Measurements from ENCODE around the gene GRIFIN. TPM values are rescaled to one million over a fixed set of nuclear protein-coding genes. Genes with fewer than 3 reads are reported as not detected.
A peak's percentile ranks its signal among the peaks of the same experiment; 100 is the strongest.

GRIFIN gene
- polyA plus RNA-seq, 2 donors: not detected

DNA sequence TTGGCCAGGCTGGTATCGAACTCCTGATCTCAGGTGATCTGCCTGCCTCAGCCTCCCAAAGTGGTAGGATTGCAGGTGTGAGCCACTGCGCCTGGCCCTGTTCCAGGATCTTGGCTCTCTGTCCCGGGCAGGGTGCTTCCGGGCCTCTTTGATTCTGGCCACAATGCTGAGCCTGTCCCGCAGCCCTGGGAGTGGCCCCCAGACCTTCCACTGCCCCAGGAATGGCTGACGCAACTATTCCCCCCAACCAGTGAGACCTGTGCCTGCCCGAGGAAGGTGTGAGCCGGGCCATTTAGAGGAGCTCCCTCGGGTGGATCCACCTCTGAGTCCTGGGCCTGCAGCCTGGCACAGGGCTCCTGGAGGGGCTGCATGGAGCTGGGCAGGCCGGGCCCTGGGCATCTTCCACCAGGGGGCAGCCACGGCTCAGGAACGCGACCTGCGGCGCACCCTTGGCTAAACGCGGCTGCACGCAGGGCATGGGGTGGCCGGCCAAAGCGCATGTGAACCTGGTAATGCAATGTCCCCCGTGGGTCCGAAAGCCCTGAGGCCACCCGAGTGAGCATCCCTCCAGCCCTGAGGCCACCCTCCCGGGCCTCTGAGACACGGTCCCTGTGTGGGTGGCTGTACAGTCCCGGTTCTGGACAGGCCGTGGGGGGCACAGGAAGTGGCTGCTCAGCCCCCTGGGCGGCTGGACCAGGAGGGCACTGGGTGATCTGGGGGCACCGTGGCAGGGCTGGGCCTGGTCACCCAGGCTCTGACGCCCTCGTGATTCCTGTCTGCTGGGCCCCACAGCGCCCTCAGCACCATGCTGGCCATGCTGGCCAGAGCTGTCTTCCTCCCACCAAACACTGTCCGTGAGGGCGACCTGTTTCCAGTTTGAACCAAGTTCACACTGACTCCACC is 24.8 kb downstream of the GRIFIN start:
- no peak overlapping the region for H3K27ac ChIP-seq (ENCODE audit: low read depth in 2 of 2, low read length in 1 of 2)
- H3K9me3 ChIP-seq (ENCODE audit: control insufficient read depth in 2 of 2, insufficient read depth in 1 of 2, low read depth in 1 of 2, low read length in 1 of 2): no peaks in the 10 kb centered on the region
- H3K4me3 ChIP-seq (ENCODE audit: low read depth in 1 of 2, low read length in 2 of 2): peak overlapping the region in 1 of 2 donors; percentile 20
- WGBS, 2 donors: 9 to 13% methylated on average over 33 to 34 of the region's 34 CpGs
- no peaks in the 10 kb centered on the region for H3K36me3 ChIP-seq (ENCODE audit: control insufficient read depth in 2 of 2, insufficient read depth in 2 of 2, low read length in 1 of 2)
- H3K27me3 ChIP-seq (ENCODE audit: control insufficient read depth in 1 of 2, insufficient read depth in 2 of 2, low read length in 2 of 2): no peaks in the 10 kb centered on the region
- H3K4me1 ChIP-seq (ENCODE audit: control insufficient read depth in 2 of 2, insufficient read depth in 2 of 2, low read length in 1 of 2): peaks cover 4 to 12% of the 10 kb centered on the region in 2 donors

DNA sequence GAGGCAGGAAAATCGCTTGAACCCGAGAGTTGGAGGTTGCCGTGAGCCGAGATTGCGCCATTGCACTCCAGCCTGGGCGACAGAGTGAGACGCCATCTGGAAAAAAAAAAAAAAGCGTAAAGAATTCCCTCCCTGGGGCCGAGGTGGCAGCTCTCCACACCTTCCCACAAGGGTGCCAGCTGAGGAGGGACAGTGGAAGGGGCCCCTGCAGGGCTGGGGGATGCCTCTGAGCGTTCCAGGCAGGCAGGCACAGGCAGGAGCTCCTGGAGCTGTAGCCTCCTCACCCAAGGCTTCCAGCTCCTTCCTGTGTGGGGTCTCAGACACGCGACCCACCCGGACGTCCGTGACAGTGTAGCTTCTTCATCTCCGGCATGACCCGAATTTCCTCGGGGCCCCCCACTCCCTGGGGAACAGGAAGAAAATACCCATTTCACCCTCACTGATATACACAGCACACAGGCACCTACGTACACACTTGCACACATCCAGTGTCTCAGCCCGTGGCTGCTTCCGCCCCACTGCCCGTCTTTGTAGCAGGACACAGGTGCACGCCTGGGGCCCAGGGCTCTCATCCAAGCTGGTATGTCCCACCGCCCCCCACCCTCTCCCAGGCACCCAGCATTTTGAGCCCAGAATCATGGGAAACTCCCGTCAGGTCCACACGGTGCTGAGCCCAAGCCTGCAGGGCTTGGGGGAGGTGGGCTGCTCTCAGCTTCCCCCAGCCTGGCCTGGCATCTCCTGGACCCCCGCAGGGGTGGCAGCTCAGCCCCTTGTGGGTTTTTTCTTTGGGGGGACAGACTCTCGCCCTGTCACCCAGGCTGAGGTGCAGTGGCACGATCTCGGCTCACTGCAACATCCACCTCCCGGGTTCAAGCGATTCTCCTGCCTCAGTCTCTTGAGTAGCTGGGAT is 25.7 kb downstream of the GRIFIN start:
- Histone ChIP-seq H3K4me1 (ENCODE audit: control insufficient read depth in 2 of 2, insufficient read depth in 2 of 2, low read length in 1 of 2) (peaks cover 4 to 12% of the 10 kb centered on the region in 2 donors), H3K4me3 (ENCODE audit: low read depth in 1 of 2, low read length in 2 of 2) (no peak overlapping the region), H3K36me3 (ENCODE audit: control insufficient read depth in 2 of 2, insufficient read depth in 2 of 2, low read length in 1 of 2) (peaks cover 0 to 4% of the 10 kb centered on the region in 2 donors), H3K9me3 (ENCODE audit: control insufficient read depth in 2 of 2, insufficient read depth in 1 of 2, low read depth in 1 of 2, low read length in 1 of 2) (no peaks in the 10 kb centered on the region), H3K27me3 (ENCODE audit: control insufficient read depth in 1 of 2, insufficient read depth in 2 of 2, low read length in 2 of 2) (no peaks in the 10 kb centered on the region), H3K27ac (ENCODE audit: low read depth in 2 of 2, low read length in 1 of 2) (no peak overlapping the region)
- WGBS, 2 donors: 45 to 54% methylated on average over 32 of the region's 32 CpGs

DNA sequence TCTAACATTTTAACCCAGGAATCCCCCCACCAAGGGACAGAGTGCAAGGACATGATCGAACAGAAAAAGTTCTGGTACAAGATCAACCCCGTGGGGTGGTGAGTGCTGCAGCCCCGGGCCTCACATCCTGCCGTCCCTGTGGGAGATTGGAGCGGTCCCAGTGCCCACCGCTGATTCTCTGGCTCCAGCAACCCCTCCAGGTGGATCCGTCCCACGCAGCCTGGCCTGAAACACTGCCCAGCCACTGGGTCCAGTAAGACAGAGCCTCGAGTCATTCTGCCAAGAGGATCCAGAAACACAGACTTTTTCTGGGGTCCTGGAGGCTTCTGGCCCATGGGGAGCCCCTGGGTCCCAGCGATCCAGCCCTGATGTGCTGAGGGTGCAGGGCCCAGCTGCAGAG is 29.5 kb downstream of the GRIFIN start:
- H3K27ac ChIP-seq (ENCODE audit: low read depth in 2 of 2, low read length in 1 of 2): no peak overlapping the region
- no peak overlapping the region for H3K4me3 ChIP-seq (ENCODE audit: low read depth in 1 of 2, low read length in 2 of 2)
- H3K27me3 ChIP-seq (ENCODE audit: control insufficient read depth in 1 of 2, insufficient read depth in 2 of 2, low read length in 2 of 2): no peaks in the 10 kb centered on the region
- H3K9me3 ChIP-seq (ENCODE audit: control insufficient read depth in 2 of 2, insufficient read depth in 1 of 2, low read depth in 1 of 2, low read length in 1 of 2): no peaks in the 10 kb centered on the region
- WGBS, 2 donors: 86 to 87% methylated on average over 10 of the region's 10 CpGs
- H3K4me1 ChIP-seq (ENCODE audit: control insufficient read depth in 2 of 2, insufficient read depth in 2 of 2, low read length in 1 of 2): peaks cover 2 to 7% of the 10 kb centered on the region in 2 donors
- peaks cover 0 to 4% of the 10 kb centered on the region in 2 donors for H3K36me3 ChIP-seq (ENCODE audit: control insufficient read depth in 2 of 2, insufficient read depth in 2 of 2, low read length in 1 of 2)

DNA sequence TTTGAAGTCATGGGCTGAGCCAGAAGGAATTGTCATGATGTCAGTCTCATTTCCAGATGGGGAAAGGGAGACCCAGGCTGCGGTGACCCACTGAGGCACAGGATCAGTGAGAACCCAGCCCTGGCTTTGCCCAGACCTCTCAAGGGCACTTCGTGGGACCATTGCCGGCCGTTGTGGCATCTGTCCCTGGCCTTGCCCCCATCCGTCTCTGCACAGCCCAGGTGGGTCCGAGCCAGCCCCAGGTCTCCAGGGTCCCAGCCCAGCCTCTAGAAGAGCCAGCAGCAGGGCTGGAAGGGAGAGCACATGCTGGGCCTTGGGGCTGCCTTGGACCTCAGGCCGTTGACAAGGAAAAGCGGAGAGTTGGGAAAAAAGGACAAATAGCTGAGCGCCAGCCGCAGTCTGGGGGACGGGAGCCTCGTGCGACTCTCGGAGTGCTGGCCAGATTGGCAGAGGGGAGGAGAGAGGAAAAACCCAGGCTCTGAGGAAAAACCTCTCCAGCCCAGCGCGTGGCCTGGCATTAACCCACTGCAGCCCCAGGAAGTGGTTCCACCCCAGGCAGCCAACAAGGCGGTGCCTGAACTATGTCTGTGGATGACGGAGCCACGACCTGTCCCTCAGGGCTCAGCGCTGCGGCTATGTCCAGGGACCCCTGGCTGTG is 30.2 kb downstream of the GRIFIN start:
- no peak overlapping the region for H3K4me3 ChIP-seq (ENCODE audit: low read depth in 1 of 2, low read length in 2 of 2)
- 88 to 92% methylated on average over 21 of the region's 21 CpGs for WGBS, 2 donors
- H3K4me1 ChIP-seq (ENCODE audit: control insufficient read depth in 2 of 2, insufficient read depth in 2 of 2, low read length in 1 of 2): peaks cover 0 to 8% of the 10 kb centered on the region in 2 donors
- H3K27me3 ChIP-seq (ENCODE audit: control insufficient read depth in 1 of 2, insufficient read depth in 2 of 2, low read length in 2 of 2): no peaks in the 10 kb centered on the region
- H3K27ac ChIP-seq (ENCODE audit: low read depth in 2 of 2, low read length in 1 of 2): no peak overlapping the region
- H3K36me3 ChIP-seq (ENCODE audit: control insufficient read depth in 2 of 2, insufficient read depth in 2 of 2, low read length in 1 of 2): peaks cover 0 to 4% of the 10 kb centered on the region in 2 donors
- no peaks in the 10 kb centered on the region for H3K9me3 ChIP-seq (ENCODE audit: control insufficient read depth in 2 of 2, insufficient read depth in 1 of 2, low read depth in 1 of 2, low read length in 1 of 2)

DNA sequence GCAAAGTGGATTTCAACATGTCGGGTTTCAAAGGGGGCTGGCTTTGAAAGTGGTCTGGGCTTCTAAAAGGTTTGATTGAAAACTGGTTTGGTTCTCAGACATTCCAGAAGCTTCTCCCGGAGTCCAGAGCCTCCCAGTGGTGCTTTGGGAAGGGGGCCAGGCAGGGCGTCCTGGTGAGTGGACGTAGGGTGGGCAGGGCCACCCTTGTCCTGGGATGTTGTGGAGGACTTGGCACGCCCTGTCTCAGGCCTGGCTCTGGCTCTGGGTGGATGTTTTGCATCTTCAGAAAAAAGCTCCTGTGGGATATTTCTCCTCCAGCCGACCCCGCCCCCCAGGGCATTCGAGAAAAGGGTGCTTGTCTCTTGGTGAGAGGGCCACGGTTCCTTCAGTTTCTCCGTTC is 31.2 kb downstream of the GRIFIN start:
- H3K4me3 ChIP-seq (ENCODE audit: low read depth in 1 of 2, low read length in 2 of 2): no peak overlapping the region
- H3K9me3 ChIP-seq (ENCODE audit: control insufficient read depth in 2 of 2, insufficient read depth in 1 of 2, low read depth in 1 of 2, low read length in 1 of 2): no peaks in the 10 kb centered on the region
- peaks cover 0 to 4% of the 10 kb centered on the region in 2 donors for H3K36me3 ChIP-seq (ENCODE audit: control insufficient read depth in 2 of 2, insufficient read depth in 2 of 2, low read length in 1 of 2)
- no peaks in the 10 kb centered on the region for H3K27me3 ChIP-seq (ENCODE audit: control insufficient read depth in 1 of 2, insufficient read depth in 2 of 2, low read length in 2 of 2)
- peaks cover 0 to 10% of the 10 kb centered on the region in 2 donors for H3K4me1 ChIP-seq (ENCODE audit: control insufficient read depth in 2 of 2, insufficient read depth in 2 of 2, low read length in 1 of 2)
- no peak overlapping the region for H3K27ac ChIP-seq (ENCODE audit: low read depth in 2 of 2, low read length in 1 of 2)
- WGBS, 2 donors: 85 to 88% methylated on average over 10 of the region's 10 CpGs

DNA sequence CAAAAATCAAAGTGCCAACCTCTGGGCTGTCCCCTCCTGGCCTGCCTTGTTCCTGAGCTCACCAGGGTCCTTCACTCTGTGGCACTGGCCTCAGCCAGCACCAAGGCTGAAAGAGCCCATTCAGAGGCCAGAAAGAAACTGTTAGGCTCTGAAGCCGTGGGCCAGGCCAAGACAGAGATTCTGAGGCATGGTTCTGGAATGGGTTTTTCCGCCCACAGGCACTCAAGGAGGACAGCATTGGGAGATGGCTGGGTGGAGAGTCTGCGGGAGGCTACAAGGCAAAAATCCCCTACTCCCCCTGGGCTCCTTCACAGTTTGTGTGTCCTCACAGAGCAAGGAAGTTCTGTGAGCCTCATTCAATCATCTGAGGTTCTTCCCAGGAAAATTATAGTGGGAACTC is 31.7 kb downstream of the GRIFIN start:
- Histone ChIP-seq H3K4me1 (ENCODE audit: control insufficient read depth in 2 of 2, insufficient read depth in 2 of 2, low read length in 1 of 2) (peaks cover 0 to 13% of the 10 kb centered on the region in 2 donors), H3K36me3 (ENCODE audit: control insufficient read depth in 2 of 2, insufficient read depth in 2 of 2, low read length in 1 of 2) (peaks cover 0 to 4% of the 10 kb centered on the region in 2 donors), H3K9me3 (ENCODE audit: control insufficient read depth in 2 of 2, insufficient read depth in 1 of 2, low read depth in 1 of 2, low read length in 1 of 2) (no peaks in the 10 kb centered on the region), H3K27me3 (ENCODE audit: control insufficient read depth in 1 of 2, insufficient read depth in 2 of 2, low read length in 2 of 2) (no peaks in the 10 kb centered on the region), H3K27ac (ENCODE audit: low read depth in 2 of 2, low read length in 1 of 2) (peak overlapping the region in 1 of 2 donors; percentile 34), H3K4me3 (ENCODE audit: low read depth in 1 of 2, low read length in 2 of 2) (no peak overlapping the region)
- WGBS, 2 donors: 52 to 64% methylated on average over 3 of the region's 3 CpGs

DNA sequence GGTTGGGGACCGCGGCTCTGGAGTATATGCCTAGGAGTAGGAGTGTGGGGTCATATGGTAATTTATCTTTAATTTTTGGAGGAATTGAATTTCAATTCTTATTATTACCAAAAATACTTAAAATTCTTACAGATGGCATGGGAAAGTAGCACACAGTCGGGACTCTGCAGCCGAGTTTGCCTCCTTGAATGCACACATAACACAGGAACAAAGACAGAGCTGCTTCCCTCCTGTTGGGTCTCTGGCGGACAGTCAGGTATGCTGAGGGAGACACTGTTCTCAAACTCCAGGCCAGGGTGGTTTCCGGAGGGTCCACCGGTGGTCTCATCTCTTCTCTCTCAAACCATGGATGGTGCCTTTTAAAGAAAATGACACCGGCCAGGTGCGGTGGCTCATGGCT is 32.7 kb downstream of the GRIFIN start:
- peaks cover 0 to 18% of the 10 kb centered on the region in 2 donors for H3K4me1 ChIP-seq (ENCODE audit: control insufficient read depth in 2 of 2, insufficient read depth in 2 of 2, low read length in 1 of 2)
- 93 to 97% methylated on average over 9 of the region's 9 CpGs for WGBS, 2 donors
- no peak overlapping the region for H3K4me3 ChIP-seq (ENCODE audit: low read depth in 1 of 2, low read length in 2 of 2)
- H3K9me3 ChIP-seq (ENCODE audit: control insufficient read depth in 2 of 2, insufficient read depth in 1 of 2, low read depth in 1 of 2, low read length in 1 of 2): no peaks in the 10 kb centered on the region
- peaks cover 0 to 4% of the 10 kb centered on the region in 2 donors for H3K36me3 ChIP-seq (ENCODE audit: control insufficient read depth in 2 of 2, insufficient read depth in 2 of 2, low read length in 1 of 2)
- H3K27me3 ChIP-seq (ENCODE audit: control insufficient read depth in 1 of 2, insufficient read depth in 2 of 2, low read length in 2 of 2): no peaks in the 10 kb centered on the region
- H3K27ac ChIP-seq (ENCODE audit: low read depth in 2 of 2, low read length in 1 of 2): no peak overlapping the region

DNA sequence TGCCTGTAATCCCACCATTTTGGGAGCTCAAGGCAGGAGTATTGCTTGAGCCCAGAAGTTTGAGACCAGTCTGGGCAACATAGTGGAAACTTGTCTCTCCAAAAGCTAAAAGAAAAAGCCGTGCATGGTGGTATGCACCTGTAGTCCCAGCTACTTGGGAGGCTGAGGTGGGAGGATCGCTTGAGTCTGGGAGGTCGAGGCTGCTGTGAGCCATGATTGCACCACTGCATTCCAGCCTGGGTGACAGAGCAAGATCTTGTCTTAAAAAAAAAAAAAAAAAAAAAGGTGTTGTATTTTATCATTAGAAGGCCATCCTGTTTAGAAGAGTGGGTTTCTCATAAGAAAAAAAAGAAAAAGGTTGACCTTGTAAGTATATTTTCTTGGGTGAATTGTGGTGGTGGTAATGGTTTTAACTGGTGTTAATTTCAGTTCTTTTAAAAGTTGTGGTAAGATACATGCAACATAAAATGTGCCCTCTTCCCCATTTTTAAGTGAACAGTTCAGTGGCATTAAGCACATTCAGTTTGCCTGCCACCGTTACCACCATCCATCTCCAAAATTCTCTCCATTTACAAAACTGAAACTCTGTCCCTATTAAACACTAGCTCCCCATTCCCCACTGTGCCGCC is 34.7 kb downstream of the GRIFIN start:
- Histone ChIP-seq H3K9me3 (ENCODE audit: control insufficient read depth in 2 of 2, insufficient read depth in 1 of 2, low read depth in 1 of 2, low read length in 1 of 2) (no peaks in the 10 kb centered on the region), H3K36me3 (ENCODE audit: control insufficient read depth in 2 of 2, insufficient read depth in 2 of 2, low read length in 1 of 2) (peaks cover 0 to 4% of the 10 kb centered on the region in 2 donors), H3K27me3 (ENCODE audit: control insufficient read depth in 1 of 2, insufficient read depth in 2 of 2, low read length in 2 of 2) (no peaks in the 10 kb centered on the region), H3K27ac (ENCODE audit: low read depth in 2 of 2, low read length in 1 of 2) (no peak overlapping the region), H3K4me3 (ENCODE audit: low read depth in 1 of 2, low read length in 2 of 2) (no peak overlapping the region), H3K4me1 (ENCODE audit: control insufficient read depth in 2 of 2, insufficient read depth in 2 of 2, low read length in 1 of 2) (peaks cover 8 to 35% of the 10 kb centered on the region in 2 donors)
- WGBS, 2 donors: 90 to 94% methylated on average over 5 of the region's 5 CpGs

Measured in esophagus (tissue), 2 donors.